ENCODE data around the gene CHD2. TPM values are rescaled to one million over a fixed set of nuclear protein-coding genes. Genes with fewer than 3 reads are reported as not detected.

CHD2 gene
- total RNA-seq, 6 donors from 2014 or later, result 102 to 500 (median 155) TPM

GRCh38 chr15:92902737-92903593 is 2.8 kb downstream of the CHD2 start:
- Histone ChIP-seq H3K27ac (peak overlapping the region; percentile 91 to 99 (median 97)), H3K4me1 (peaks cover 38 to 60% (median 48%) of the 10 kb centered on the region in 4 donors)
- TF ChIP-seq, protein P1, sequence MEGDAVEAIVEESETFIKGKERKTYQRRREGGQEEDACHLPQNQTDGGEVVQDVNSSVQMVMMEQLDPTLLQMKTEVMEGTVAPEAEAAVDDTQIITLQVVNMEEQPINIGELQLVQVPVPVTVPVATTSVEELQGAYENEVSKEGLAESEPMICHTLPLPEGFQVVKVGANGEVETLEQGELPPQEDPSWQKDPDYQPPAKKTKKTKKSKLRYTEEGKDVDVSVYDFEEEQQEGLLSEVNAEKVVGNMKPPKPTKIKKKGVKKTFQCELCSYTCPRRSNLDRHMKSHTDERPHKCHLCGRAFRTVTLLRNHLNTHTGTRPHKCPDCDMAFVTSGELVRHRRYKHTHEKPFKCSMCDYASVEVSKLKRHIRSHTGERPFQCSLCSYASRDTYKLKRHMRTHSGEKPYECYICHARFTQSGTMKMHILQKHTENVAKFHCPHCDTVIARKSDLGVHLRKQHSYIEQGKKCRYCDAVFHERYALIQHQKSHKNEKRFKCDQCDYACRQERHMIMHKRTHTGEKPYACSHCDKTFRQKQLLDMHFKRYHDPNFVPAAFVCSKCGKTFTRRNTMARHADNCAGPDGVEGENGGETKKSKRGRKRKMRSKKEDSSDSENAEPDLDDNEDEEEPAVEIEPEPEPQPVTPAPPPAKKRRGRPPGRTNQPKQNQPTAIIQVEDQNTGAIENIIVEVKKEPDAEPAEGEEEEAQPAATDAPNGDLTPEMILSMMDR (IDR thresholded peaks at IDR 0.05), result no peak
- TF ChIP-seq POLR2A (IDR thresholded peaks at IDR 0.05), result no peak
- TF ChIP-seq EP300 (IDR thresholded peaks at IDR 0.05), result no peak
- TF ChIP-seq POLR2AphosphoS5 (IDR thresholded peaks at IDR 0.05), result no peak

GRCh38 chr15:92903631-92903965 is 3.5 kb downstream of the CHD2 start:
- TF ChIP-seq, protein P1 (IDR thresholded peaks at IDR 0.05), result no peak
- TF ChIP-seq POLR2A (IDR thresholded peaks at IDR 0.05), result no peak
- no peak for TF ChIP-seq POLR2AphosphoS5 (IDR thresholded peaks at IDR 0.05)
- no peak for TF ChIP-seq EP300 (IDR thresholded peaks at IDR 0.05)
- ATAC-seq (ENCODE audit: low FRiP score in 2 of 2), result no peak
- WGBS, 2 donors, result 3 to 6% methylated on average over 8 of the region's 8 CpGs
- Histone ChIP-seq H3K36me3 (peaks cover 0 to 5% (median 1%) of the 10 kb centered on the region in 4 donors), H3K27me3 (no peaks in the 10 kb centered on the region), H3K4me1 (peaks cover 45 to 60% (median 52%) of the 10 kb centered on the region in 4 donors), H3K27ac (peak overlapping the region; percentile 91 to 99 (median 97)), H3K4me3 (peak overlapping the region; percentile 40 to 62 (median 51)), H3K9me3 (no peaks in the 10 kb centered on the region)
- no peak for DNase-seq

More at GRCh38 chr15:92902737-92903593, 2.8 kb downstream of the CHD2 start:
- H3K36me3 ChIP-seq, result peaks cover 0 to 12% (median 2%) of the 10 kb centered on the region in 4 donors
- H3K27me3 ChIP-seq, result no peaks in the 10 kb centered on the region
- DNase-seq (no peak), ATAC-seq (ENCODE audit: low FRiP score in 2 of 2) (no peak)
- peak overlapping the region; percentile 40 to 62 (median 51) for H3K4me3 ChIP-seq
- 1 to 3% methylated on average over 4 of the region's 4 CpGs for WGBS, 2 donors
- H3K9me3 ChIP-seq, result no peaks in the 10 kb centered on the region

DNA sequence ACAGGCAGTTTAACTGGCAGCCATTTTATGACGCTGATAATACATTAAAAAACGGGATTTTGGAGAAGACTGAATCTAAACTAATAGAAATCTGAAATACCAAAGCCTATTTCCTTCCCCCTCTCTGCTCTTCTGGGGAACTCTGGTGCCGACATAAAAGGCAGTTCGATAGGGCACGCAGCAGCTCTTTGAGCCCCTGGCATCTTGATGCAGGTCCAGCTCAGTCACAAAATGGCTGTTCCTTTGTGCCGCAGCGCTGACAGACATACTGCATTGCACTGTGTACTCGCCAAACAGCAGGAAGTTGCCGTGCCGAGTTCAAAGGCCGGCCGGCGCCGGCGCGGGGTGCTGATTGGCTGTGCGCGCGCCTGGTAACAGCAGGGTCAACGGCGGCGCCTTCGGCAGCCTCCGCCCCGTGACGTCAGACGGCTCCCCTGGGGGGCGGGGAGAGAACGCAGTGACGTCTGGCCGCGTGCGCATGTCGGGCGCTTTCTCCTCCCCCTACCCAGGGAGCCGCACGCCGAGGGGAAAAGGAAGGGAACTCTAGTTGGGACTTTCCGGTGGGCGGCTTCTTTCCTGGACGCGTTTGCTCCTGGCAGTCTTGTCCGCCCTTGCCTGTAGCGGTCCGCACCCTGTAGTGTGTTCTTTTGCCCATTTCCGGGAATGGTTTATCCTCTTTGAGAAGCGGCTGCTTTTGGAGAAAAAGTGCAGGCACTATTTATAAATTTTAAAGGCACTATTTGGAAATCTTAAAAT is 4.0 kb downstream of the CHD2 start:
- ATAC-seq (ENCODE audit: low FRiP score in 2 of 2) (peak; percentile 95 to 97), DNase-seq (peak; percentile 100)
- WGBS, 2 donors, result 0 to 1% methylated on average over 16 to 35 of the region's 47 CpGs
- Histone ChIP-seq H3K4me3 (peak overlapping the region; percentile 40 to 62 (median 51)), H3K27ac (peak overlapping the region; percentile 91 to 99 (median 97)), H3K27me3 (no peaks in the 10 kb centered on the region), H3K4me1 (peaks cover 46 to 60% (median 54%) of the 10 kb centered on the region in 4 donors), H3K36me3 (peaks cover 0 to 3% (median 0%) of the 10 kb centered on the region in 4 donors), H3K9me3 (no peaks in the 10 kb centered on the region)
- TF ChIP-seq EP300 (IDR thresholded peaks at IDR 0.05) (peak; percentile 53 to 97 (median 88)), POLR2A (IDR thresholded peaks at IDR 0.05) (peak in 3 of 4 donors; percentile 85 to 99 (median 97)), POLR2AphosphoS5 (IDR thresholded peaks at IDR 0.05) (peak; percentile 97 to 98)
- TF ChIP-seq, protein P1 (IDR thresholded peaks at IDR 0.05), result peak in 2 of 6 experiments; percentile 21 to 22

DNA sequence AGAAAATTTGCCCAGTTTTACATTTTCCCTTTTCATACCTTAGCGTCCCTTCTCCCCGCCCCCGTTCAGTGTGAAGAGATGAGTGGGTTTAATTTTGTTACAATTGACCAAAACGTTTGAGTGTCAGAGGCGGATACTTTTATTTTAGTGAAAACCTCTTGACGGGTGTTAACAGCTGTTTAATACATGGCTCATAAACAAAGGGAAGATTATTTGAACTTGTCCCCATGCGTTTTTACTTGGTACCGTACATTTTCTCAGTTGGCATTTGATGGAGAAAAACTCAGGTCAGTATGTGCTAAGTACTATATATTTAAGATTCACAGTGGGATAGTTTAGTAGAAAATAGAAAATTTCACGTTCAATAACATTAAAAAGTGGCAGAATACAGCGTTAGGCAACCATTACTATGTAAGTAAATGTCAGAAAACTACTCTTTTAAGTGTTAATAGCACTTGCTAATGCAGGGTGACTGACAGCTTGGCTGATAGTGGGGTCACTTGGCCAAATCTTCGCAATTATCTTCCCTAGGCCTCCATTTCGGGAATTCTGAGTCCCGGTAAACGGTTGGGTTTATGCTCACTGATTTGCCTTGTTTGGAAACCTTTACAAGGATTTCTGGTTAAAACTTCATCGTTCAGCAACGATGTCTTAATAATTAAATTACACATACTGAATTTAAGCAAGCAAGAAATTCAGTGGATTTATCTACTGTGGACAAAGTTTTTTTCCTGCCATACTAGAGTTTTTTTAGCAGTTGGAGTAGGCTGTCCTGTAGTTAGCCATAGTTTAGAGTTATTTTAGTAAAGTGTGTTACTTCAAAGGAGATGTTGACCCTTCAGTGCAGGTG is 4.8 kb downstream of the CHD2 start:
- H3K27me3 ChIP-seq, result no peaks in the 10 kb centered on the region
- peaks cover 0 to 3% (median 0%) of the 10 kb centered on the region in 4 donors for H3K36me3 ChIP-seq
- peaks cover 51 to 64% (median 61%) of the 10 kb centered on the region in 4 donors for H3K4me1 ChIP-seq
- 10 to 12% methylated on average over 16 of the region's 16 CpGs for WGBS, 2 donors
- H3K4me3 ChIP-seq, result peak overlapping the region; percentile 10 to 62 (median 40)
- DNase-seq (no peak), ATAC-seq (ENCODE audit: low FRiP score in 2 of 2) (no peak)
- TF ChIP-seq EP300 (IDR thresholded peaks at IDR 0.05) (no peak), POLR2A (IDR thresholded peaks at IDR 0.05) (no peak), POLR2AphosphoS5 (IDR thresholded peaks at IDR 0.05) (no peak)
- TF ChIP-seq, protein P1 (IDR thresholded peaks at IDR 0.05), result no peak
- H3K27ac ChIP-seq, result peak overlapping the region; percentile 91 to 99 (median 97)
- no peaks in the 10 kb centered on the region for H3K9me3 ChIP-seq

Measured in upper lobe of left lung (tissue), 6 donors.